HG03064 (cell line): ENCODE measurements around the gene PRKAG1.

Experiments
- ATAC-seq: cut with Tn5 transposase; IDR thresholded peaks from one replicate; pipeline ENCODE4 v1.9.1; 2021; ENCODE audit warnings: low read depth; ENCODE audit not compliant: unreplicated experiment

PRKAG1 gene

GRCh38 chr12:49032679-49033447 lies 14.3 kb upstream of the PRKAG1 start:
- no peak for ATAC-seq

- ATAC-seq: no peak
These were observed 13.7 kb upstream of the PRKAG1 start for GRCh38 chr12:49032276-49032675.

GRCh38 chr12:49031573-49032161 lies 13.1 kb upstream of the PRKAG1 start:
- ATAC-seq: no peak

- no peak for ATAC-seq
These were observed 12.4 kb upstream of the PRKAG1 start for GRCh38 chr12:49030714-49031572.

GRCh38 chr12:49030119-49030518 lies 11.5 kb upstream of the PRKAG1 start:
- no peak for ATAC-seq

- no peak for ATAC-seq
These were observed 10.2 kb upstream of the PRKAG1 start for GRCh38 chr12:49028666-49029275.

GRCh38 chr12:49027846-49028555 lies 9.4 kb upstream of the PRKAG1 start:
- ATAC-seq: no peak

GRCh38 chr12:49026678-49027480 lies 8.3 kb upstream of the PRKAG1 start:
- ATAC-seq: no peak

- ATAC-seq: no peak
These were observed 7.5 kb upstream of the PRKAG1 start for GRCh38 chr12:49026101-49026500.

- no peak for ATAC-seq
These were observed 6.9 kb upstream of the PRKAG1 start for GRCh38 chr12:49025463-49025862.

GRCh38 chr12:49024543-49024942 lies 6.0 kb upstream of the PRKAG1 start:
- ATAC-seq: no peak

GRCh38 chr12:49023812-49024211 lies 5.2 kb upstream of the PRKAG1 start:
- ATAC-seq: no peak

GRCh38 chr12:49022558-49023178 lies 4.1 kb upstream of the PRKAG1 start:
- ATAC-seq: no peak

GRCh38 chr12:49021292-49021915 lies 2.8 kb upstream of the PRKAG1 start:
- no peak for ATAC-seq

GRCh38 chr12:49020441-49020840 lies 1.9 kb upstream of the PRKAG1 start:
- ATAC-seq: no peak

GRCh38 chr12:49019443-49020324 lies 1.1 kb upstream of the PRKAG1 start:
- no peak for ATAC-seq

- peak; percentile 20 for ATAC-seq
These were observed 499 bp upstream of the PRKAG1 start for GRCh38 chr12:49019120-49019430.

GRCh38 chr12:49017891-49018260 lies 700 bp downstream of the PRKAG1 start:
- no peak for ATAC-seq
